Left hindlimb (tissue), 1 donor: ENCODE data around the gene NAALADL1.

Experiments
- DNase-seq: peaks from one replicate; pipeline ENCODE4 v3.0.0-alpha.2; 2018

NAALADL1 gene

DNA sequence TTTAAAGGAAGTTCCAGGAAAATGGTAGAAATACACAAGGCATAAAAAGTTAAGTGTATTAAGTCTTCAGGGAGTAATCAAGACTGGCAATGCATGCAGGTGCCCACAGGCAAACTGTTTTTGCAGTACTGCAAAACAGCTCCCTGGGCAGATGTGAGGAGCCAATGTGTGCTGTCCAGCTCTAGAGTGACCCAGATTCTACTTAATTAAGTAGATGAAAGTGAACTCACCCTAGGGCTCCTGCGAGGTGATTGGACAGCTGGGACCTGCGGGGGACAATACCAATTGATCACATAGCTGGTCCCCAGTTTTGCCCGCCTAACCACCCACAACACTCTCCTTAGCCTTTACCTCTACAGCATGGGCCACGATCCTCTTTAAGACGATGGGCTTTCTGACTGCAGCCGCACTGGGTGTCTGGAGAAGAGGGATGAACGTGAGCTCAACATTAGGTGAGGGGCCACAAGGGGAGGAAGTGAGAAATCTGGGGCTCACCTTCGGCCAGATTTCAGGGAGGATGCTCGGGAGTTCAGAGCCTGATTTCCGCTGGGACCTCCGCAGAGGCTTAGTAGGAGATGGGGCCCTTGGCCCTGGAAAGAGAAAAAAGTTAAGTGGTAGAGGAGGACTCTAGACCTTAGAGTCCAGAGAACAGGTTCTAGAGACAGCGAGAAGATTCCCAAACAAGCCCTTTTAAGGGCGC lies 24.9 kb upstream of the NAALADL1 start:
- DNase-seq: no peak

DNA sequence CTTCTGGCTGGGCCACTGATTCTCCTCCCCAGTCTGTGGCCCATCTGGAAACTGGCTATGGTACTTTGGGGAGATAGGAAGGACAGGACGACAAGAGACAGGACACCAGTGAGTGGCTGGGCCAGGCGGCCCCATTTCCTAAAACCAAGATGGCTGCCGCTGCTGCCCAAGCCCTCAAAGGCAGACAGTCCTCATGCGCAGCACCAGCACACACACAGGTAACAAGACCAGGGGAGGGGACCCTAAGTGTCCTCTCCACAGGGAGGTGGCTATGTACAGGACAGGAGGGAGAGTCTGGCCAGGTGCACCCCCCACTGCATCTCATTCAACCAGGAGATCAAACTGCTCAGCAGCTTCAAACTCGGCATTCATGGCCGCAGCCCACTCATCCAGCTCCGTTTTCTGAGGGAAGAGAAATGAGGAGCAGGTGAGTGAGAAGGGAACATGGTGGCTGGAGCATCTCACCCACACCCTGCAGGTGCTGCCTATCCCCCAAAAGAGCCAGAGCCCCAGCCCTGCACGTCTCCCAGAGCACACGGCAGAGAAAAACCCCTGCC lies 20.5 kb upstream of the NAALADL1 start:
- DNase-seq: peak; percentile 17

DNA sequence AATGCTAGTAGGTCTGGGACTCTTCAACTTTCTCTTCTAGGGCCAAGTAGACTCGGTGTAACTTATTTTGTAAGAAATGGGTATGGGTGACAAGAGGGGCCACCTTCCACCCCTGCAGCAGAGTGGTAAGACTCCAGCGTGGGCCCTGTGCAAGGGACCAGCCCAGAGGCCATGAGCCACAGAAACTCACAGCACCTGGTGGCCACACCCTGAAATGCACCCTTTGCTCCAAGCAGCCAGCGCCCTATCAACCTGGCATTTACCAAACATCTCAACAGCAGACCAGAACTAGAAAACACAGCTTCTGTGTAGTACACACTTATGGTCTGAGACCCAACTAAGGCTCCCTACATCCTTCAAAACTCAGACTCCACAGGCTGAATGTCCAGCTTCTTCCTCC lies 19.8 kb upstream of the NAALADL1 start:
- DNase-seq: no peak

DNA sequence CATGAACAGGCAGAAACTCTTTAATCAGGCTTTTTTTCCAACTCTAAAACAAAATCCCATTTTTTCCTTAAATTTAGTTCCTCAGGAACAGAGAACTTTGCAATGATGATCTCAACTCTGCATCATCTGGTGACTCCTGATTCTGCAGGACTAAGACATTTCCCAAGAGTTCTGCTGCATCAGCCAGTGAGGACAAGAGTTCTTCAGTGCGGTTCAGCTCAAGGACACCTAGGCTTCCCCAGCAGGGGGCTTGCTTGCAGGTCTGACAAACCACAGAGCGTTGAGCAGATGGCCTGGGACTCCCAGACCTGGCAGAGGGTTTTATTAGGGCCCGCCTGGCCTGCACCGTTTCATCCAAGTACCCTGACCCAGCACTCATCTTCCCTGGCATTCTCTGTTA lies 19.1 kb upstream of the NAALADL1 start:
- DNase-seq: no peak

DNA sequence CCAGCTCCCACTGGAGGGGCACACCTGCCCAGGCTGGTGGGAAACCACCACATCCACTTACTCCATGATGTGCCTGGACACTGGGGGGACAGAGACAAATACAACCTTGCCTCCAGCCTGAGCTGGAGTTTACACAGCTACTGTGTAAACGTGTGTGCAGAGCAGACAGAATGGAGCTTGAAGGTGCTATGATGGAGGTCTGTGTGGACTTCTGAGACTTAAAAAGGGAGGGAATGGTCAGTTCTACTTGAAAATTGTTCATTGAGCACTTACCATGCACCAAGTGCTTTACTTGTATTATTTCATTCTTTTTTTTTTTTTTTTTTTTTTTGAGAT lies 14.2 kb upstream of the NAALADL1 start:
- DNase-seq: no peak

DNA sequence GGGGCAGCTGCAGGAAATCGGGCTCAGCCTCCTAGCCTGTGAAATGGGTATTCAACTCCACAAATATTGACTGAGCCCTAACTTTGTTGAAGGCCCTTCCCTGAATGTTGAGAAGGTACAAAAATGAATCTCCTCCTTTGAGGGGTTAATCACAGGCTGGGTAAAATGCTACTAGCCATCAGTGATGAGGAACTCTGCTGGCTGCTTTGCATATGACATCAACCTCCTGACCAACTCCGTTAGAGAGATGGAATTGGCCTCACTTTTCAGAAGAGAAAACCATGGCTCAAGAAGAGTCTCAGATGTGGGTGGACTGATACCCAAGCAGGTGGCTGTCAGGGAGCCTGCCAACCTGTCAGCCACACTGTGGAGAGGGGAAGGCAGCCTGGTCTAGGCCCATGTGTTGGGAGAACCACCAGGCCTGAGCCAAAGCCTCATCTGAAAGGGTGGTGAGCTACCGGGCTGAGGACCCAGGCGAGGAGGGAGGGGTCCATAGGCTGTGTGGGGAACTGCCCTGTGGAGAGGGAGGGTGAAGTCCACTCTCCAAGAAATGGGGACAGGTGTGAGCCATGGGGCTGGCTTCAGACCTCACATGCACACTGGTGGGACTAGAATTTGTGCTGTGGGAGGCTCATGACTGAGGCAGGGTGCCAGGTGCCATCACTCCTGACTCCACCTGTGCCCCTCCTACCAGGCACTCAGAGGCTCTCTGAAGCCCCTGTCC lies 13.7 kb upstream of the NAALADL1 start:
- no peak for DNase-seq

DNA sequence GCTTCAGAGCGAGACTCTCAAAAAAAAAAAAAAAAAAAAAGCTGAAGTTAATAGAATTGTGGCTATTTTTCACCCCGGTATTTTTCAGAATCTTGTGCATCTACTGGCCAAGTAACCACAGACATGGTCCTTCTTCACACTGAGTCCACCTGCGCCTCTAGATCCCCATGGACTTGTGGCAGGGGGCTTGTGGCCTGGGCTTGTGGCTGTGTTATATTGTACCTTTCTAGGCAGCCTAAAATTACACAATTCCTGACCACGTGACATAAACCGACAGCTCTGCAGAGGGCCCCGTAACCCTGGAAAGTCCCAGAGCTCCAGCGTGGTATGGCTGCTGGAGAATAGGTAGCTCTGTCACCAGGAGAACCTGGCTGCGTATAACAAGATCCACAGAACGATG lies 10.9 kb upstream of the NAALADL1 start:
- DNase-seq: no peak

DNA sequence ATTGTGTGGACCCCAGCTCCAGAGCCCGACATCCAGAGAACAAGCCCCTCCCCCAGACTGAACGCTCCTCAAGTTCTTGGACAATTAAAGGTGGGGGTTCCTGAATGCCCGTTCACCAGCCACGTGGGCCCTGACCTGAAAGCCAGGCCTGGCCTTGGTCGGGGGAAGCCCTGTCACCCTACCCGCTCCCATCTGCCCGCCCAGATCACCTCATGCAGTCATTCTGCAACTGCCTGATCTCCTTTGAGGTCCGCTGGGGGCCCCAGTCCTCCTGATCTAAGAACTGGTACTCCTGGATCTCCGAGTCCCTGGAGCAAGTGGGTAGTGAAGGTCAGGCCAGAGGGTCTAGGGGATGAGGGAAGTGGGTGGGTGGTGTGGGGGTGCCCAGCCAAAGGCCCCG lies 9.1 kb upstream of the NAALADL1 start:
- DNase-seq: no peak

DNA sequence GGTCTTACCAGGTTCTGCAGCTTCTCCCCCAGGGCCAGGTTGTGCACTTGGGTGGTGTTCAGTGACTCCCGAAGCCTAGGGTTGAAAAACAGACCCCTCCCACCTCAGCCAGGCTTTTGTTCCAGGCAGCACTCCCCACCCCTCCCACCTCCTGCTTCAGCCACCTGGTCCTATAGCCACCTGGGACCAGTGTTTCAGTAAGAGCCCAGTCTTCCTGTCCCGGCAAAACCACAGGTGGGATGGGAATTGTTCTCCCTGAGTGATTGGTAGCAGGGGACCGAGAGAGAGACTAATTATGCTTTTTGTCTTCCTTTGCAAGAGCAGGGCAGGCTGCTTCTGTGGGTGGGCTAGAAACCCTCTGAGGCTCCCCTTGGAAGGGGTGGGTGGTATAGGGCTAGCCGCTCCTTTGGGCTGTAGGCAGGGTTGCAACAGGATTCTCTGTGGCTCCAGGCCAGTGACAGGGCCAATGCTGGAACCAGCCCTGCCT lies 8.5 kb upstream of the NAALADL1 start:
- no peak for DNase-seq

DNA sequence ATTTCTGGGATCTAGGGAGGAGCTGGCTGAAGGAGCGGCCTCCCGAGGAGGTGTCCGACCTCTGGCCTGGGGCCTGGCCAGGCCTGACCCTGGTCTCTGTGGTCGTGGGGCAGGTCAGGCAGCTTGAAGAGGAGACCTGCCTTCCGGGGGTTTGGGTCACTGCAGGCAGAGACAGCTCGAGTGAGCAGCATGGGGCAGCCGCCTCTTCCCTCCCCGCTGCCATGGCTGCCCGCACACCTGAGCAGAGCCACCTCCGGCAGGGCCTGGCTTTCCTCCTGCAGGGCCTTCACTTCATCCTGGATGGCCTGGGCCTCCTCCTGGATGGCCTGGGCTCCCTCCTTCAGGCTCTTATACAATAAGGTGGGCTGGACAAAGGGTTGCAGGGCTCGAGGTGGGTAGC lies 8.0 kb upstream of the NAALADL1 start:
- DNase-seq: no peak

DNA sequence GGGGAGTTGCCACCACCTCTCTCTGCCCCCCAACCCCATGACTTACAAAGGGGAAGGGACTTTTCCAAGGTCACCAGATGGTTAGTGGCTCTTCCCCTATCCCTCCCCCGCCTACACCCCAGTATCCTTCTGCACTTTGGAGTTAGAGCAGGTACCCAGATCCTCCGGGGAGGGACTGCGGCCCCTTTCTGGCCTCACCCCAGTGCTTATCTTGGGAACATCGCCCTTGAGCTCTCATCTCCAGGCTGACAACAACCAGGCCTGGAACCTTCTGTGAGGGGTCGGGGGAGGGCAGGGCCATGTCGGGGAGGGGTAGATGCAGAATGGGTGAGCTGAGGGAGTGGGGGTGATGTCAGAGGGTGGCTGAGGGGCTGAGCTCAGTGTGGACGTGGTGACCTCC lies 7.5 kb upstream of the NAALADL1 start:
- no peak for DNase-seq

DNA sequence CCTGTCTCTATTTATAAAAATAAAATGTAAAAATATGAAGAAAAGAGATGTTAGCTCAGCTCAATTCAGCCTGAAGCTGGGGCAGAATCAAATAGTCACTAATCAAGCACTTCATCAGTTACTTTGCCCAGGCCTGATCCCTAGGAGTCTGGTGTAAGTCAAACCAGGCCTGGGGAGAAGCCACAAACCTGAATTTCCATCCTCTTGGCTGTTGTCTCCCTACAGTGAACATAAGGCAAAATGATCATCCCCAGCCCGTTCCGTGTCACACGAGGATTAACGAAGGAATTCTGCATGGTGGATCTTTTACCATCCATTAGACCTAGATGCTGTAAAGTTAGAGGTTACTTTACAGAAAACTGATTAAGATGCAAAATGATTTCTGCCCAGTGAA lies 6.5 kb upstream of the NAALADL1 start:
- DNase-seq: no peak

DNA sequence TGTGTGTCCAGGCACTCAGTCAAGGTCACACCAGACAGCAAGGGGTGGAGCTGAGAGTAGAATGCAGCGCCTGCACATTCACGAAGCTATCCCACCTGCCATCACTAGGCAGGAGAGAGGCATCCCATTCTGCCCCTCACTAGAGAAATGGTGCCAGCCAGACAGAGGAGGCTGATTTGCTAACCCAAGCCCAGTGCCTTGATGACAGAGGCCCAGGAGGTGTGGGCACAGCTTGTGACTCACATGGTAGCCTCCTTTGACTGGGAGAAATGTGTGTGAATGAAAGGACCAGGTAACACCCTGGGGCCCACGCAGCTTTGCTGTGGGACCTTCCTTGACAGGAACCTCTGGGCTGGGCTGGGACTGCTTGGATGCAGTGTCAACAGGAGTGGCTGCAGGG lies 5.2 kb upstream of the NAALADL1 start:
- DNase-seq: no peak

DNA sequence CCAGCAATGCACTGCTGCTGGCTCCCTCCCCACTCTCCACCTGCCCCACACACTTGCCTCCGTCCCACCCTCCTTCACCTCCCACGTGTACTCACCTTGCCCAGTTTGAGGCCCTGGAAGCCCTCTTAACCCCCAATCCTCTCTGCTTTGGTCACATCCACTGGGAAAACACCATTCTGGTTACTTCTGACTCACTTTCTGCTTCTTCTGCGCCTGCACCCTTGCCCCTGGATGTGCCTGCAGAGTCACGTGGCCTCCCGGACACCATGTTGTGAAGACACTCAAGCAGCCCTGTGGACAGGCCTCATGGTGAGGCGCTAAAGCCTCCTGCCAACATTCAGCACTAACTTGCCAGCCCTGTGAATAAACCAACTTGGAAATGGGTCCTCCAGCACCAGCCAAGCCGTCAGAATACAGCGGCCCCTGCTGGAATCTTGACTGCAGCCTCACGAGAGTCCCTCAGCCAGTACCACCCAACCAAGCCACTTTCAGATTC lies 2.6 kb upstream of the NAALADL1 start:
- no peak for DNase-seq

DNA sequence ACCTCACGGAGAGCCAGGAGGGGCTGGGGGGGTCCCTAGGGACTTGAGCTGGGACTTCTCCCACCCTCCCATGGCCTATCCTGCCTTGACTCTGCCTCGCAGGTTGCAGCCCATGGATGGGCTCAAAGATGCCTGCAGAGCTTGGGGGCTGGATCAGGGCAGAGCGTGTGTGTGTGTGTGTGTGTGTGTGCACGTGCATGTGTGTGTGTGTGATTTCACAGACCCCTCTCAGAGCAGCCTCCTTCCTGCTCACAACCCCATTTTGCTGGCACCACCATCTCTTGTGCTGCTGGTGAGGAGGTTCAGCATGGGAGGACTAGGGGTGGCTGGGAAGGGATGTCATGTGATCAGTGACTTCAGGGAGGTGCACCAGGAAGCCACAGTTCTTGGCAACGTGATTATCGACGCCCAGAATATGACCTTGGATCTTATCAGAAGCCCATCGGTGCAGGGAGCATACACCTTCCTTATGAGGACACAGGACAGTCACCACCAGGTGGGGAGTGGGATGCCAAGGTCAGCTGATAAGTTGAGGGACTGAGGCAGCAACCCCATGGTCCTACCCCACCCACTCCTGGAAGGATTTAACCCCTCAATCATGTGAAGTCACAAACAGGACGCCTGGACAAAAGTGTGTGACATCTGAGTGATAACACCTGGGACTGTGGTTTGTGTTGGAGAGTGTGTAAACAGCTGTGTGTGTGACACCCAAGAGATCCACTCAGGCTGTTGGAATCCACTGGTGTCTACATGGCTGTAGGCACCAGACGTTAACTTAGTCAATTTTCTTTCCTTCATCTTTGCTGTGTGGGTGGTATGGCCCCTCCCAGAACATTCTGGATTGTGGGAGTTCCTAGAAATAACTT lies 1.8 kb upstream of the NAALADL1 start:
- DNase-seq: no peak

DNA sequence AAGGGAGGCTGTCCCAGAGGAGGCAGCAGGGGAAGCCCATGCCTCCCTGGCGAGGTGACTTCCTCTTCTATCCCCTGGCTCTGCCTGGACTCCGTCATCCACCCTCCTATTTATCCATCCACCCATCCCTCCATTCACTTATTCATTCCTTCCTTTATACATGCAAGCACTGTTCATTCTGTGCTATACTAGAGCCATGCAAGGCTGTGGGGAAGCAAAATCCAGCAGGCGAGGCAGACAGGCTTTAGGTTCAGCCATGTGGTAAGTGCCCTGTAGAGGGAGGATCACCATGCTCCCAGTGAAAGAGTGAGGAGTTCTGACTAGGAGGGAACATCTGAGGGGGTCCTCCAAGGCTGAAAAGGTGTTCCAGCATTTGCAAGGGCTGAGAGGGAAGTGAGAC lies 1.2 kb upstream of the NAALADL1 start:
- DNase-seq: no peak

DNA sequence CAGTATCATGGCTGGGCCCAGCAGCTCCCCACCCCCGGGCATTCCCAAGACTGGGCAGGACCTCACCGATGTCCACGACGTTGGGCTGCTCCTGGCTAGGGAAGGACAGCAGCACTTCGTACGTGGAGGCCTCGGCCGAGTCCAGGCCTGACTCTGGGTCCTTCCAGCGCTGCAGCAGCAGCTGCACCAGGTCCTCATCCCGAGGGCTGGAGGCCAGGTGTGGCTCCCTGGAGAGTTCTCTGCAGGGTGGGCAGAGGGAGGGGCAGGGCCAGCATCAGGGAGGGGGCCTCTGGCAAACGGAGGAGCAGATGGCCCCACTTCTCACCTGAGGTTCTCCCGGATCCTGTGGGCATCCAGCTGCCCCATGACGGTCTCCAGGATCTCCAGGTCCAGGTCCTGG lies 341 bp downstream of the NAALADL1 start:
- no peak for DNase-seq

DNA sequence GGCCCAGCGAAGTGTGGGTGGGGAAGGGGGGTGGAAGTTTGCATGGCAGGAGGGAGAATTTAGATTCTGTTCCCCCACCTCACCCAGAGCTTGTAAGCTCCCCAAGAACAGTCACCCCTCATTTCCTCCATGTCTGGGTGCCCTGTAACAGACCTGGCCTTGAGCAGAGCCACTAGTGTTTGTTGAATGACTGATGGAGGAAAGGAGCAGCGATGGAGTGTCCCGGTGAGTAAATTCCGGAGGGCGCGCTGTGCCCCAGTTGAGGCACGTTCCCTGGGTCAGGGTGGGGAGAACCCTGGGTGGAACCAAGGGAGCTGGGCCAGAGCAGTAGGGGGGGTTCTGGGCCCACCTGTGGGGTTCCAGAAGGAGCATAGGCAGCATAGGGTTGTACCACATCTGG lies 827 bp downstream of the NAALADL1 start:
- no peak for DNase-seq

DNA sequence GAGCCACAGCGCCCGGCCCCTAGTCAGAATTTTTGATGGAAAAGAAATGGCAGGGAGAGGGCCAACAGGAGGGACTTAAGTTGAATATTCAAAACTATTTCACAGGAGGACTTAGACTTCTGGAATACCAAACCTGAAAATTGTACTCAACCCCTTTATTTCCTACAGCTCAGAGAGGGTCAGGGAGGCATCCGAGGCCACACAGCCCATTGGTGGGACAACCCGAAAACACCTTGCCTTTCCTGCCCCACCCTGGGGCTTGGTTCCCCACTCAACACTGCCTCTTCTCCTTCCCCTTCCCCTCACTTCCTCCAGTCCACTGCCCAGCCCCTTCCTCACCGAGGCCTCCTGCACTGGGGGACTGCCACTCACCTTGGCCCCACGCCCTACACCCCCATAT lies 1.4 kb downstream of the NAALADL1 start:
- no peak for DNase-seq

DNA sequence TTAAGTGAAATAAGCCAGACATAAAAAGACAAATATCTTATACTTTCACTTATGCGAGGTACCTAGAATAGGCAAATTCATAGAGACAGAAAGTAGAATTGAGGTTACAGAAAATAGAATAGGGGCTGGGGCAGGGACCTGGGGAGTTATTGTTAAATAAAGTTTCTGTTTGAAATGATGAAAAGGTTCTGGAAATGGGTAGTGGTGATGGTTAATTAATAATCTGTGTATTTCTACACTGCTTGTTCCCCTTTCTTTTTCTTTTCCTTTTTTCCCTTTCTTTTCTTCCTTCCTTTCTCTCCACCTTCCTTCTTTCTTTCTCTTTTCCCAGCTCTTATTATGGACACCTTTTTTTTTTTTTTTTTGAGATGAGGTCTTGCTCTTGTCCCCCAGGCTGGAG lies 2.8 kb downstream of the NAALADL1 start:
- no peak for DNase-seq

DNA sequence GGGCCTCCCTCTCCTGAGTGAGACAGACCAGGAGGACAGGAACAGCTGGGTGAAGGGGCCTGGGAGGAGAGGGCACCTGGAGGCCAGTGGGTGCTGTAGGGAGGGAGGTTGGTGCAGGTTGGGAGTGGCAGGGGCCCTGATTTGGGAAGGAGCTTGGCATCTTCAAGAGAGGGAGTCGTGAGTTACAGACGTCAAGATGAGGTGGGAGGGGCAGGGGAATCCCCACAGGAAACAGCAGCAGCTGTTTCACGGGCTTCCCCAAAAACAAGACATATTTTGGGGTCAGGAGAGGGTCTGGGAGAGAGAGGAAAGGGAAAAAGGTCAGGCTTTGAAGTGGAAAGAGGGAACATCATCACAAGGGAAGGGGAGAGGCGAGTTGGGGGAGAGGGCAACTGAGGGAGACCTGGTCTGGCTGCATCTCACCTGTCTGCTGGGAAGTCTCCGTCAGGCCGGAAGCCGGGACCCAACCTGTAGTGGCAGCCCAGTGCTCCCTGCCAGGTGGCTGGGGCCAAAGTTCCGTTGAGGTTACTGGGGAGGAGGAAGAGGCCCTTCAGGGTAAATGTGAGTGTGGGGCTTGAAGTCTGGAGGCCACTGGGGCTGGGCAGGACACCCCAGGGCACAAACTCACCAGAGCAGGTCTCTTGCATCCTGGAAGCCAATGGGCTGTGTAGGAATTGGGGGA lies 4.4 kb downstream of the NAALADL1 start:
- no peak for DNase-seq

DNA sequence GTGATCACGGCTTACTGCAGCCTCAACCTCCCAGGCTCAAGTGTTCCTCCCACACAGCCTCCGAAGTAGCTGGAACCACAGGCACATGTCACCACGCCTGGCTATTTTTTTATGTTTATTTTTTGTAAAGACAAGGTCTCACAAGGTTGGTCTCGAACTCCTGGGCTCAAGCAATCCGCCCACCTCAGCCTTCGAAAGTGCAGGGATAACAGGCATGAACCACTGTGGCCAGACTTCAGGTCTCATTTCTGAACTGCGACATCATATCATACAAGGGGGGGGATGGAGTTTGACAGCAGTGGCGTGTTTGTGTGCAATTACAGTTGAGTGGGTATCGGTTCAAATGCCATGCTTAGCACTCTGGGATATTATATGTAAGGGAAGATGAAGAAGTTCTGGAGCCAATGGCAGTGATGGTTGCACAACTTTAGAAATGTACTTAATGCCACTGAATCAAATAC lies 6.9 kb downstream of the NAALADL1 start:
- DNase-seq: no peak
